Measurements from ENCODE around the gene HS1BP3.

HS1BP3 gene

DNA sequence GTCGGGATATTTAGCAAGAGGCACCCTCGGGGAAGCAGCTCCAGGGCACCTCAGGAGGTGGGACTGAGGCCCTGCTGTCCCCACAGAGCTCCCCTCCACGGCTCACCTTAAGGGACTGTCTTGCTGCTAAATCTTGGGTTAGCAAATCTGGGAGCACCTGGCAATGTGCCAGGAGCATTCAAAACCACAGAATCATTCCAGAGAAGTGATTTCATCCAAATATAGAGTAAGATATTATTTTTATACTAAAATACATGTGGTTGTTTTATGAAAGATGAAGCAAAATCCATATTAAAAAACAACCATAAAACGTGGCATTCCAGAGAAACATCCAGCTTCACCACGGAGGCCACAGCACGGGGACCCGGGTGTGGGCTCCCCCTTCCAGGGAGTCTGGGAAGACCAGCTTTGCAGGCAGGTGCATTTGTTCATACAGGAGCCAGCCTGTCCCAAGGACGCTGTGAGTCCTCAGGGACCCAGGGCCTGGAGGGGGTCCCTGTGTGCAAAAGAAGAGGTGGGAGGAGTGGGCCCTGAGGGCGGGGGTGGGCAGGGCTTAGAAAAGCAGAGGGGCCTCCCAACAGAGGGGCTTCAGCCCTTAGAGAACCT is 16.3 kb downstream of the HS1BP3 start:
- DNase-seq (ENCODE audit: low spot score in 2 of 2) = no peak
- Mint-ChIP-seq H3K4me3 (no peak overlapping the region), H3K36me3 (peaks cover 8% of the 10 kb centered on the region), H3K27ac (no peak overlapping the region), H3K4me1 (peaks cover 10% of the 10 kb centered on the region), H3K9me3 (no peaks in the 10 kb centered on the region)
- ATAC-seq = no peak

DNA sequence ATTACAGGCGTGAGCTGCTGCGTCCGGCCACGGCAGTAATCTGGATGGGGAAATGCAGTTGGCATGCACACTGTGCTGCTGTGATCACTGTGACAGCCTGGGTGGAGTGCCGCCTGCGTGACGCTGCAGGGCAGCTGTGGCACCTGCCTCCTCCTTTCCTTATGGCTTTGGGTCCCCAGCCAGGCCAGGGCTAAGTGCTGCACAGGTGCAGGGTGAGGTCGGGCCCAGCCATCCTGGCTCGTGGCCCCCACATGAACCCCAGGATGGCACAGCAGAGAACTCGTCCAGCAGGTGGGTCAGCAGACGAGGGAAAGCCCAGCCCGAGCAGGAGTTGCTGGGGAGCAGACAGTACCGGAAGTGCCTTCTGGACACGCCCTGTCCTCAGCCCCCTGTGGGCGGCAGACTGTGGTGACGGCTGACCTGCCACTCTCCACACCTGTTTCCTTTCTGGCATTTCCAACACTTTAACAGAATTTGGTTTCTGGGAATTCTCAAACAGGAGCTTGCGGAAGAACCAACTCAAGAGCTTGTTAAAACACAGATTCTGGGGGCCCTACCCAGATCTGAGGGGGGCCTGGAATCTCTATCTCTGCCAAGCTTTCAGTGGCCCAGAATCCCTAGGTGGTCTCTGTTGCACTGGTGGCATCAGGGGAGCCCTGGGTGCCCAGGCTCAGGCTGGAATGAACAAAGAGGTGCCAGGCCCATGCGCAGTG is 16.9 kb downstream of the HS1BP3 start:
- peak overlapping the region; percentile 63 for H3K27ac Mint-ChIP-seq
- no peak overlapping the region for H3K4me3 Mint-ChIP-seq
- DNase-seq (ENCODE audit: low spot score in 2 of 2) (no peak), ATAC-seq (no peak)
- peaks cover 10% of the 10 kb centered on the region for H3K4me1 Mint-ChIP-seq
- H3K36me3 Mint-ChIP-seq = peaks cover 2% of the 10 kb centered on the region
- H3K9me3 Mint-ChIP-seq = no peaks in the 10 kb centered on the region

GRCh38 chr2:20633001-20633400 is 17.9 kb downstream of the HS1BP3 start:
- DNase-seq (ENCODE audit: low spot score in 2 of 2) (no peak), ATAC-seq (no peak)
- H3K4me1 Mint-ChIP-seq = peaks cover 10% of the 10 kb centered on the region
- no peak overlapping the region for H3K4me3 Mint-ChIP-seq
- H3K9me3 Mint-ChIP-seq = no peaks in the 10 kb centered on the region
- no peaks in the 10 kb centered on the region for H3K36me3 Mint-ChIP-seq
- H3K27ac Mint-ChIP-seq = no peak overlapping the region

DNA sequence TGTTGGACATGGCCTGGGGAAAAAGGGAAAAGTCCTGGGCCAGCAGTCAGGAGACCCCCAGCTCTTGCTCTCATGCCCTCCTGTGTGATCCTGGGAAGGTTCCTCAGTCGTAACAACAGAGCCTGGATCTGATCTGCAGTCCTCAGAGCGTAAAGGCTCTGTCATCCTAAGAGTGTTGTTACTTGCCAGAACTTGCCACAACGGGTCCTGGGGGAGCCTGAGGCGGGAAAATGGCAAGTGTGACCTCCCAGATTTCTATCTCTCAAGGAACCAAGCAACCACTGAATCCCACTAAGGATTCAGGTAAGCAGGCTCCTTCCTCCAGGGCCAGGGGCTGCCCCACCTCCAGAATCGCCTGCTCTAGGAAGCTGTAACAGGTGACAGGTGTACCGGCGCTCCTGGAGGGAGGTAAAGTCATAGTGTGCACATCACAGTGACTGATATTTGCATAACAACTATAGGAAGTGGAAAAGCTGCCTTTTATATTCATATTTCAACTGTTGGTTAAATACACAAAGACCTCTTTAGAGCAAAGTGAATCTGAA is 18.4 kb downstream of the HS1BP3 start:
- no peaks in the 10 kb centered on the region for H3K9me3 Mint-ChIP-seq
- H3K36me3 Mint-ChIP-seq = no peaks in the 10 kb centered on the region
- DNase-seq (ENCODE audit: low spot score in 2 of 2) (no peak), ATAC-seq (no peak)
- H3K27ac Mint-ChIP-seq = no peak overlapping the region
- H3K4me1 Mint-ChIP-seq = peaks cover 10% of the 10 kb centered on the region
- H3K4me3 Mint-ChIP-seq = no peak overlapping the region

GRCh38 chr2:20631617-20632307 is 19.1 kb downstream of the HS1BP3 start:
- Mint-ChIP-seq H3K9me3 (no peaks in the 10 kb centered on the region), H3K36me3 (no peaks in the 10 kb centered on the region), H3K27ac (no peak overlapping the region), H3K4me1 (peaks cover 10% of the 10 kb centered on the region), H3K4me3 (no peak overlapping the region)
- DNase-seq (ENCODE audit: low spot score in 2 of 2) = no peak
- ATAC-seq = no peak

DNA sequence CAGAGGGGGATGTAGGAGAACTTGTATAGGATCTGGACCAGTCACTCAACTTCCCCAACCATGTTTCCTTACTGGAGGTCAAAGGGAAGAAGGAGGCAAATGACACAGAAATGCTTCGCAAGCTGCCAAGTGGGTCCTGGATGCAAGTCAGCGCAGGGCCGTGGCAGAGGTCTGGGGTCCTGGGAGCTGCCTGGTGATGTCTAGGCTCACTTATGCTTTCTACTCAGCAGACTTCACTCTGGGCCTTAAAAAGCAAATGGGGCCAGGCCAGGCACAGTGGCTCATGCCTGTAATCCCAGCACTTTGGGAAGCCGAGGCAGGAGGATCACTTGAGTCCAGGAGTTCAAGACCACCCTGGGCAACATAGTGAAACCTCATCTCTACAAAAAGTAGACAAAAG is 19.9 kb downstream of the HS1BP3 start:
- no peak overlapping the region for H3K4me3 Mint-ChIP-seq

GRCh38 chr2:20629581-20630171 is 21.2 kb downstream of the HS1BP3 start:
- Mint-ChIP-seq H3K9me3 (no peaks in the 10 kb centered on the region), H3K4me3 (no peak overlapping the region), H3K4me1 (no peaks in the 10 kb centered on the region), H3K27ac (no peak overlapping the region), H3K36me3 (no peaks in the 10 kb centered on the region)
- ATAC-seq = no peak
- no peak for DNase-seq (ENCODE audit: low spot score in 2 of 2)

More for the DNA sequence above, 19.9 kb downstream of the HS1BP3 start:
- peaks cover 8% of the 10 kb centered on the region for H3K4me1 Mint-ChIP-seq
- no peaks in the 10 kb centered on the region for H3K9me3 Mint-ChIP-seq
- H3K27ac Mint-ChIP-seq = peak overlapping the region; percentile 65
- DNase-seq (ENCODE audit: low spot score in 2 of 2) (no peak), ATAC-seq (no peak)
- H3K36me3 Mint-ChIP-seq = no peaks in the 10 kb centered on the region

GRCh38 chr2:20629181-20629580 is 21.7 kb downstream of the HS1BP3 start:
- Mint-ChIP-seq H3K4me1 (no peaks in the 10 kb centered on the region), H3K36me3 (no peaks in the 10 kb centered on the region), H3K4me3 (no peak overlapping the region), H3K27ac (no peak overlapping the region), H3K9me3 (no peaks in the 10 kb centered on the region)
- ATAC-seq (no peak), DNase-seq (ENCODE audit: low spot score in 2 of 2) (no peak)

- Mint-ChIP-seq H3K4me1 (no peaks in the 10 kb centered on the region), H3K4me3 (no peak overlapping the region), H3K9me3 (no peaks in the 10 kb centered on the region), H3K27ac (peak overlapping the region; percentile 10), H3K36me3 (peaks cover 4% of the 10 kb centered on the region)
- ATAC-seq = no peak
- no peak for DNase-seq (ENCODE audit: low spot score in 2 of 2)
Measured at GRCh38 chr2:20627712-20628380, 23.1 kb downstream of the HS1BP3 start.

- Mint-ChIP-seq H3K9me3 (no peaks in the 10 kb centered on the region), H3K27ac (peak overlapping the region; percentile 10)
Measured at GRCh38 chr2:20626698-20627513, 24.0 kb downstream of the HS1BP3 start.

GRCh38 chr2:20626392-20626697 is 24.6 kb downstream of the HS1BP3 start:
- Mint-ChIP-seq H3K27ac (no peak overlapping the region), H3K9me3 (no peaks in the 10 kb centered on the region), H3K36me3 (peaks cover 7% of the 10 kb centered on the region), H3K4me1 (no peaks in the 10 kb centered on the region), H3K4me3 (no peak overlapping the region)
- no peak for ATAC-seq
- DNase-seq (ENCODE audit: low spot score in 2 of 2) = no peak

More at GRCh38 chr2:20626698-20627513, 24.0 kb downstream of the HS1BP3 start:
- H3K36me3 Mint-ChIP-seq = peaks cover 7% of the 10 kb centered on the region
- no peak for DNase-seq (ENCODE audit: low spot score in 2 of 2)
- H3K4me3 Mint-ChIP-seq = no peak overlapping the region
- ATAC-seq = no peak
- H3K4me1 Mint-ChIP-seq = no peaks in the 10 kb centered on the region

GRCh38 chr2:20625491-20626391 is 25.2 kb downstream of the HS1BP3 start:
- DNase-seq (ENCODE audit: low spot score in 2 of 2) (no peak), ATAC-seq (no peak)
- Mint-ChIP-seq H3K36me3 (peaks cover 13% of the 10 kb centered on the region), H3K4me1 (no peaks in the 10 kb centered on the region), H3K27ac (no peak overlapping the region), H3K4me3 (no peak overlapping the region), H3K9me3 (no peaks in the 10 kb centered on the region)

DNA sequence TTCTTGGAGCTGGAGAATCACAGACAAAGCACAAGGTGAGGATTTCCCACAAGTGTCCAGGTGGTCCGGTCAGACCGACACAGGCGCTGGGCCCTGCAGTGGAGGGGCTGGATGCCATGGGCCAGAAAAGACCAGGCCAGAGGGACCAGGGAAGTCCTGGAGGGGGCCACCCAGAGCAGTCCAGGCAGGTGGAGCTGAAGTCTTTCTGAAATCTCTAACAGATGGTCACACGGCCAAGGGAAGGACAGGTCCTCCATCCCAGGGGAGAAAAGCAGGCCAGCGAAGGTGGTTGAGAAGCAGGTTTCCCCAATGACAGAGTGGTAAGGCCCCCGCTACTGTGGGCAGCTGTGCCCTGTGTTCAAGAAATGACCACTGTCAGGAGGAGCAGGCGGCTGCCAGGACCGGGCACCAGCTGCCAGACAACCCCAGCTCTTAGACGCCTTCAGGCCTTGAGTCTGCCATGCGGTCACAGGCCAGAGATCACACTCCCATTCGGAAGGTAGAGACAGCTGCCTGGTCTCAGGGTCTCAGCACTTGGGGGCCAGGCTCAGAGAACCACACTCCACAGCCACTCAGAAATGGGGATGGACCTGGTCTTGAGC is 25.9 kb downstream of the HS1BP3 start:
- ATAC-seq (no peak), DNase-seq (ENCODE audit: low spot score in 2 of 2) (no peak)
- H3K9me3 Mint-ChIP-seq = no peaks in the 10 kb centered on the region
- H3K36me3 Mint-ChIP-seq = peaks cover 18% of the 10 kb centered on the region
- no peaks in the 10 kb centered on the region for H3K4me1 Mint-ChIP-seq
- no peak overlapping the region for H3K27ac Mint-ChIP-seq
- no peak overlapping the region for H3K4me3 Mint-ChIP-seq

All from stimulated activated effector memory CD8-positive, alpha-beta T cell treated with anti-CD3 and anti-CD28 coated beads, Interleukin-12 subunit alpha, Interleukin-12 subunit beta, amount 100 ng/mL, for 72 hours (primary cell).